ENCODE results near the gene UBE2A.

UBE2A gene

GRCh38 chrX:119574394-119575266 lies at the start of gene UBE2A:
Gene UBE2A (plus strand): TSS chrX:119574563. CDS start chrX:119574712, 149 bp downstream.
- DNase-seq (ENCODE audit: low spot score) = peak; percentile 91

- DNase-seq (ENCODE audit: low spot score) = no peak
Observed at GRCh38 chrX:119529345-119530276, 44.8 kb upstream of the UBE2A start.

GRCh38 chrX:119537487-119537886 lies 36.9 kb upstream of the UBE2A start:
- DNase-seq (ENCODE audit: low spot score) = no peak

GRCh38 chrX:119539872-119540271 lies 34.5 kb upstream of the UBE2A start:
- DNase-seq (ENCODE audit: low spot score) = no peak

- no peak for DNase-seq (ENCODE audit: low spot score)
Observed at GRCh38 chrX:119541188-119541587, 33.2 kb upstream of the UBE2A start.

GRCh38 chrX:119549327-119550016 lies 24.9 kb upstream of the UBE2A start:
- no peak for DNase-seq (ENCODE audit: low spot score)

- no peak for DNase-seq (ENCODE audit: low spot score)
Observed at GRCh38 chrX:119552508-119552907, 21.9 kb upstream of the UBE2A start.

- DNase-seq (ENCODE audit: low spot score) = peak; percentile 82
Observed at GRCh38 chrX:119565107-119565663, 9.2 kb upstream of the UBE2A start, which contains the start of gene STEEP1. Gene STEEP1 (minus strand): TSS chrX:119565409. CDS start chrX:119565355, 54 bp downstream.

- DNase-seq (ENCODE audit: low spot score) = no peak
Observed at GRCh38 chrX:119570351-119570835, 4.0 kb upstream of the UBE2A start.

GRCh38 chrX:119573222-119573621 lies 1.1 kb upstream of the UBE2A start:
- no peak for DNase-seq (ENCODE audit: low spot score)

- peak; percentile 3 for DNase-seq (ENCODE audit: low spot score)
Observed at GRCh38 chrX:119573840-119574393, 446 bp upstream of the UBE2A start.

- no peak for DNase-seq (ENCODE audit: low spot score)
Observed at GRCh38 chrX:119579414-119579813, 5.1 kb downstream of the UBE2A start.

GRCh38 chrX:119583431-119584059 lies 9.2 kb downstream of the UBE2A start:
- DNase-seq (ENCODE audit: low spot score) = no peak

GRCh38 chrX:119589810-119590209 lies 15.4 kb downstream of the UBE2A start:
- no peak for DNase-seq (ENCODE audit: low spot score)

- no peak for DNase-seq (ENCODE audit: low spot score)
Observed at GRCh38 chrX:119602701-119603255, 28.4 kb downstream of the UBE2A start.

- DNase-seq (ENCODE audit: low spot score) = no peak
Observed at GRCh38 chrX:119604766-119605463, 30.6 kb downstream of the UBE2A start.

- peak; percentile 35 for DNase-seq (ENCODE audit: low spot score)
Observed at GRCh38 chrX:119605464-119606279, 31.3 kb downstream of the UBE2A start.

GRCh38 chrX:119606280-119607017 lies 32.1 kb downstream of the UBE2A start, which contains the start of gene NKRF:
Gene NKRF (minus strand): TSS chrX:119606424.
- DNase-seq (ENCODE audit: low spot score) = peak; percentile 91
